Measurements from ENCODE around the gene ACAA2.

Gene ACAA2

DNA sequence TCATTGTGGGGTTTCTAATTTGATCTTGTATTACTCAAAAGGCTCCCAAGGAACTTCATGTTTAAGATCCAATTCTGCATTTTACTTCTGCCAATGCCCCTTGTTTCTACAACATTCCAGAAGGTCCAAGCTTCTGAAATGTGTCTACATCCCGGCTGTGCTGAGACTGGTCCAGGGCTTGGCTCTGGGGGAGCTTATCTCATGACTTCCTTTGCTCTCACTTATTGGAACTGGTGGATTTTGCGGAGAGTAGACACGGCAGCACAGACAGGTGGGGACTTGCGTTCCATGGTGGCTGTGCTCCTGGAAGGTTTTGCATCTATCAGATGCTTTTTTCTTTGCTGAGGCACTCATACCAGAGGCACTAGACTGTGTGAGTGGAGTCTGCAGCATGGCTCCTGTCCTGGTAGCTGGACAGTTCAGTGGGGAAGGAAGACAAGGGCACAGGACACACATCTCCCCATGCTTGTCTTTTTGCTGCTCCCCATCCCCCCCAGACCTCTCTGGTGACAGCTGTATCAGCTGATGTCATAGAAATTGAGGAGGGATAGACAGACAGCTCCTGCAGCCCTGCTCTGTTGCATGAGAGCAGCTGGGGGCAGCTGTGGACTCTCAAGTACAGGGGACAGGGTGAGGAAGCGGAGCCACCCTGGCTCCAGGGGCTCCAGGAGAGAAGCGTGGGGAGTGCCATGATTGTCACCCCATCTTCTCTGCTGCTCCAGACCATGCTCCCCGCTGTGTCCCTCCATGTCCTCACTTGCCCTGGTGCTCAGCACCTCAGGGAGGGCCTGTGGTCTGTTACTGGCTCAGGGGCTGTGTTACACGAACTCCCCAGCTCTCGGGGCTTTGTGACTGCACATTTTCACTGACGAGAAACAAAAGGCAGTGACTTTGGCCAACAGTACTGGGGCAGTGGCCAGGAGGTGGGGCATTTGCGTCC is 46.0 kb downstream of the ACAA2 start:
- no peak for DNase-seq (ENCODE audit: low read depth, low spot score)

DNA sequence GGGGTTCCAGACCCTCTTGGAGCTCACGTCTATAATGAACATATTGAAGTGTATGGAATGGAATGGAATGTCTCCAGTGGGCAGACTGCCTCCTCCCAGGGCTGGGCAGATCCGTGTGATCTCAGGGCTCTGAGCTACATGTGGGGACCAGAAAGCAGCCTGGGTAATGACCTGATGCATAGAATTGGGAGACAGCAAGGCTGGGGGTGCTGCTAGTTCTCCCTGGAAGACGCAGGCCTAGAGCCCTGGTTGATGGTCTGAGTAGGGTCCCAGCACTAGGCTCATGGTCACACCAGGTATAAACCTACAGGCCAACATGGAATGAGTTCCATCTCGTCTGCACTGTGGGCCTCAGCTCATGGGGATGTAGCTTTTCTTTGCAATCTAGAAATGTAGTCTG is 46.7 kb downstream of the ACAA2 start:
- DNase-seq (ENCODE audit: low read depth, low spot score): no peak

DNA sequence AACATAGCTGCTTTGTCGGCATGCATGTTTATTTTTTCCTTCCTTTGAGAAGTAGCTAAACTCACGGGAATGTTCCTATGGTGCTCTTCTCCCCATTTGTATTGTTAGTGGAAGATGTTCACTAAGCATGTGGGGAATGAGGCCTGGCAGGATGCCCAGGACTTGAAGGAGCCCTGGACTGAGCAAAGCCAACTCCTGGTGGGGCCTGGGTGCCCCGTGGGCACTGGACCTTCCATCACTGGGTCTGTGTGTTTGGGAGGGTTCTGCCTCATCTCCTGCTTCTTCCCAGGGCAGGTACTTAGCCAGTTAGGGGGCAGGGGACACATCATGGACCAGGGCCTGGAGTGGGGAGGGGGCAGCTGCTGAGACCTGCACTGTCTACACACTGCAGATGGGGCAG is 49.3 kb downstream of the ACAA2 start:
- no peak for DNase-seq (ENCODE audit: low read depth, low spot score)

DNA sequence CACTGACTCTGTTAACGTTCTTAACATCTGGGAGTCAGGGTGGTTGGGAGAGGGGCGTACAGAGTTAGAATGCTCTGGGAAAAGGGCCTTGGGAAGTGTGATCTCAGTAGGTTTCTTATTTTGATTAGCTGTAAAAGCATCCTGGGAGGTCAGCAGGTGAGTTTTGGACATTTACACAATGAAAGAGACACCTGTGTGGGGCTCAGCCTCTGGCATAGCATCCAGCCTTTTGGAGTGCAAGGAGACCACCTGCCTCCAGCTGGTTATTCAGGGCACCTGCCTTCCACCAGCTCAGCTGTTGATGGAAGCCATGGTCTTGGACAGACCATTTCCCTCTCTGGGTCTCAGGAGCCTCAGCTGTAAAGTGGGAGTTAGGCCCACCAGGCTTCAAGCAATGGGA is 49.7 kb downstream of the ACAA2 start:
- no peak for DNase-seq (ENCODE audit: low read depth, low spot score)

DNA sequence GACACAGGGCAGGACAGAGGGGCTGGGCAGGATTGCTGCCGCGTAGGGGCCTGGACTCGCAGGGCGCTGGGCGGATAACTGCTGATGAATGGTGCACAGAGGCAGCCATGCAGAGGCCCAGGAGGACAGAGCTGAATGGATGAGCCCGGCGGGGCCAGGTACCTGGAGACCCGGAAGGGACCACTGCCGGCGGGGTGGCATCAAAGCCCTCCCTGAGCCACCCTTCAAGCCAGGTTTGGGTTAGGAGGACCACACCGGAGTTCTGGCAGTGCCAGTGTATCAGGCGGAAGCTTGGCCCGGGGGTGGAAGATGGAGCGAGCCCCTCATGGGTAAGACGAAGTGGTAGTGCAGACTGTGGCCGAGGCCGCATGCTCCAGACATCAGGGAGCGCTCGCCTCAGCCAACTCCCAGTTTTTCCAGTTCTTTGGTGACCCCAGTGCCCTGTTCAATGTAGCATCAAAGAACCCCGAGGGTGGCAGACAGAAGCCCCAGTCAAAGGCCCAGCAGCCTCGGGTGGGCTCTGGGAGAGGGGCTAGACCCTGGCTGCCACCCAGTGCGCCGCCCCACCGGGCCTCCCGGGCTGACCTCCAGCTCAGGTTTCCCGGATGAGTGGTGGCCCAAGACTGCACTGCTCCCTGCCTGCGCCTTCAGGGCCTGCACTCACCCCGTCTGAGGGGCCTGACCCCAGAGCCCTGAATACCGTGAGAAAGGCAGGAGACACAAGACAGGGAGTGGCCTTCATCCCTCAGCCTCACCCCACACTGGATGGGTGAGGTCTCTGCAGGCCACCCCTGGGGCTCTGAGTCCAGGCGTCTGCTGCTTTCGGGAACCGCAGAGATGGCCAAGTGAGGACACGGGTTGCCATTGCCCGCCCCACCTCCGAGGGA is 50.9 kb downstream of the ACAA2 start:
- no peak for DNase-seq (ENCODE audit: low read depth, low spot score)

DNA sequence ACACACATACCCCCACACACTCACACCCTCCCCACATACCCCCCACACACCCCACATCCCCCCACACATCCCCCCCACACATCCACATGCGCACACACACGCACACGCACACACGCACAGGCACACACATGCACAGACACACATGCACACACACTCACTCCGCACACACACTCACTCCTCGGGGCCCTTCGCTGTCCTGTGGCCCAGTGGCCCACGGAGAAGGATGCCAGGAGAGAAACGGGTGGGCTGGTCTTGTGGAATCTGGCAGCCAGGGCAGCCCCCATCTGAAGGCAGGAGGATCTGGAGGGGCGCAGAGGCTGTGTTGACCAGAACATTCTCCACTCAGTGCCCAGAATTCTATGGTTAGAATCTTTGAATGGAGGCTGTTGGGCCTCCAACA is 51.6 kb downstream of the ACAA2 start:
- no peak for DNase-seq (ENCODE audit: low read depth, low spot score)

DNA sequence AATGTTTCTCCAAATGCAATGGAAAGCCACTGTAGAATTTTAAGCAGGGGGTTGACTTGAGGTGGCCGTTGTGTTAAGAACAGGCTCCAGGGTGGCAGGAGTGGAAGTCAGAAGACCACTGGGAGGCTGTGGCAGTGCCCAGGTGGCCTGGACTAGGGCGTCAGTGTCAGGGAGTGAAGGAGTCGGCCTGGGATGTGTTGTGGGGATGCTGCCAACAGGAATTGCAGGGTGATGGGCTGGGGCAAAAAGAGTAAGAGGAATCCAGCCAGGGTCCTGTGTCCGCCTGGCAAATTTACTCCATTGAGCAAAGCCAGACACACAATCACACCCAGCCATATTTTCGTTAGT is 55.1 kb downstream of the ACAA2 start:
- DNase-seq (ENCODE audit: low read depth, low spot score): no peak

DNA sequence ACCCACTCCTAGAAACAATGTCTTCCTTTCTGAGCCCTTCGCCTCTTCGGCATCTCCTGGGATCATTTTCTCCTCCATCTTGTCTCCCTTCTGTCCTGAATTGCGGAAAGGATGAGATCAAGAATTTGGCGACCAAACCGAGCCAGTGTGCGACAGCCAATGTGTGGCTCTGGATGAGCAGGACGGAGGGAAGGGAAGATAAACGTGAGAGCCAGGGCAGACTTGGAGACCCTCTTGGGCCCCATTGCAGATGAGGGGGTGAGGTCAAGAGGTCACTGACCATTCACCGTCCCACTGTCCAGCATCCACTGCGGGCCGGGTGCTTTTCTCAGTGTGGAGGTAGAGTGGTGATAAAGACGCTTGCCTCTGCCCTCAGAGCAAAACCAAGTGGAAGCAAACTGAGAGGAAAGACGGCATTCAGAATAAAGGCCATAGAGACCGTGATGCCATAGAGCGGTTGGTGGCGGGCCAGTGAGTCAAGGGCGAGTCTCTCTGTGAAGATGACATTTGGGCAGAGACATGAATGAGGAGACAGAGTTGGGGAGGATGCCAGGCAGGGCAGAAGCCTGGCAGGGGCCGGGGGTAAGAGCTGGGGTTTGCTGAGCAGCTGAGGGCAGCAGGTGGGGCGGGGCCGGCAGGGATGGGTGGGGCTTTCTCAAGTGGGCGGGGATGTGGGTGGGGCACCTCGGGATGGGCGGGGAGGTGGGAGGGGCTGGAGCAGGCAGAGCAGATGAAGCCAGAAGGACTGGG is 55.6 kb downstream of the ACAA2 start:
- DNase-seq (ENCODE audit: low read depth, low spot score): no peak

DNA sequence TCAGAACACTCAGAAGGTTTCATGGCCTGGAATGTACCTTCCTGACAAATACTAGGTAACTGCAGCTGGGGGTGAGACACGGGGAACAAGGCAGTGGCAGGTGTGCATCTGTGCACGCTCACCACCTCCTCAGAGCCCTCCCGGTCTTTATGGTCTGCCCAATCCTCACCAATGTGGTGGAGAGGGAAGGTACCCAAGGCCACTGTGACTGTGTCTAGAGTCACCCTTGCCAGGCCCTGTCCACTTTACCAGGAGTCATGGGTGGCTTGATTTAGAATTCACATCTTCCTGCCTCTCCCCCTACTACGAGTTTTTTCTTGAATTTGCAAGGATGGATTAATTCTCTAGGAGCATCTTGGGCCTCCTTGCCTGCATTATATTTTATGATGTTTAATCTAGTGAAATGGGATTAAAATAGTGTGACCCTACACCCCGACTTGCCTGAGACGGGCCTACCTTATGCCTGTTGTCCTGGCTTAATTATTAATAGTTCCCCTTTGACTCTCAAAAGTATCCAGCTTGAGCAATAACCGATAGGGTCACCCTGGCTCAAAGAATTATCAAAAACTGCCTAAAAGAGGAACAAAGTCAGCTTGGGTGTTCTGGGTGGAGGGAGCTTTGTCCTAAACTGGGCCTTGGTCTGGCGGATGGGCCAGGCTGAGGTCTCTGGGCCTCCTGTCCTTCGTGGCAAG is 56.5 kb downstream of the ACAA2 start:
- no peak for DNase-seq (ENCODE audit: low read depth, low spot score)

DNA sequence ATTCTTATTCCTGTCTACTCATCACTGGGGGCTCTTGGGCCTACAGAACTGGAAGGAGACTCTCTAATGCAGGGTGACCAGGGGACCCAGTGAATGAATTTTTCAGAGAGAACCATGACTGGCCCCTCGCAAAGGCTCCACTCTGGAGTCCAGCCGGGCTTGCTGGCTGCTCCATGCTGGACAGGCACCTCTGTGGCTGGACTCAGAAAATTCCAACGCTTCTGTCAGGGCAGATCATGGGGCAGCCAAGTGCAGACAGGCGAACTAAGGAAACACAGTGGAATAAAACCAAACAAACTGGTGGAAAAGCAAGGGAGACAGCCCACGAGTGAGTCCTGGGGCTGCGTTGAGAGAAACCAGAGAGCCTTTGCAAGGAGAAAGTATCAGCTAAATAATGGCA is 57.2 kb downstream of the ACAA2 start:
- DNase-seq (ENCODE audit: low read depth, low spot score): no peak

DNA sequence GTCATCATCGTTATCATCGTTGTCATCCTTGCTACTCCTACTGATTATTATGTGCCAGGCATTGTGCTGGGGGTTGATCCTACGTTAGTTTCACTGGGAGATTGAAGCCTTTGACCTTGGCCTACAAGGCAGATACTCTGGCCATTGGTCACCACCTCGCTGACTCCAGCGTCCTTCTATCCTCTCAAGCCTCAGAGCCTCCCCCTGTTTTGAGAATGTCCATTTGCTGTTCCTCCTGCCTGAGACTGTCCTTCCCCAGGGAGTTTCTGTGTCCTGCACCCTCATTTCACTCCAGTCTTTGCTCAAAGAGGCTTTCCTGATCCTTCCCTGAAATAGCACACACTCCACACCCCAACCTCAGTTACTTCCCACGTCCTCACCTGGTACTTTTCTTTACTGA is 57.8 kb downstream of the ACAA2 start:
- DNase-seq (ENCODE audit: low read depth, low spot score): no peak

DNA sequence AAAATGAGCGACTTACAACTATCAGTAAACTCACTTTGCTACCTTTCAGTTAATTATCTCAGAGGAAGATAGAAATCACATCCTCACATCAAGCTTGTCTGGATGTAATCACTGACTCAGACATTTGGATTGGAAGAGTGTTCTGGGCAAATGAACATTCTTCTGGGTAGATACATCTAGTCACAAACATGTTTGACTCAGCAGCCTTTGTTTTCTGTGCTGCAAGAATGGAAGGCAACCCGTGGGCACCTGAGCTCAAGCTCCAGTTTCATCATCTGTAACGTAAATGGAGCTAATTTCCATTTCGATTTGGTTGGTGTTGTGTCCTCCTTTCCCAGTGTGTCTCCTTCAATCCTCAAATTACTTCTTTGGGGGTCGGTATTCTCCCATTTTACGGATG is 58.5 kb downstream of the ACAA2 start:
- no peak for DNase-seq (ENCODE audit: low read depth, low spot score)

DNA sequence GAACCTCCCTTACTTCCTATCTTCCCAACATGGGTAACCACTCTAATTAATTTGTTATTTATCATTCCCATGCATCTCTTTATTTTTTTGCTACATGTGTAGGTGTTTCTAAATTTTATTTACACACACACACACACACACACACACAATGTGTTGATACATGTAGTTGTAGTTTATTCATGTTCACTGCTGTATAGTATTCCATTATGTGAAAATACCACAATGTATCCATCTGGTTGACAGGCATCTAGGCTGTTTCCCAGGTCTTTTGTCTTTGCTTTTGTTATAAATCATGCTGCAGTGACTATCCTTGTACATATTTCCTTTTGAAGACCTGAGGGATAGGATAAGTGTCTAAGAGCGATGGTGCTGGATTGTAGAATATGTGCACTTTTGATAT is 59.7 kb downstream of the ACAA2 start:
- no peak for DNase-seq (ENCODE audit: low read depth, low spot score)

DNA sequence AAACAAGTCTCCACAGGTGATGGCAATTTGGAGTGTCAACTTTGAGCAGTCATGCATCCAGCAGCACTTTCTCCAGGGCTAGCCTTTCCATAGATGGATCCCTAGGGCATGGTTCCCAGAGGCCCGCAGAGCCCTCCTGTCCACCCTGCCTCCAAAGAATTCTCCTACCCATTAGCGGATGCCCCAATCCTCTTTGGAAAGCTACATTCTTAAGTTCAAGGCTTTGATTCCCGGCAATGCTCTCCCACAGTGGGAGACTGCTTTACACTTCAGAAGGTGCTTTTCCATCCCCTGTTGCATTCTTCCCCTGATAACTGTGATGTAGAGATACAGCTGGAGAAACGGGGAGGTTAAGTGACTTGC is 61.3 kb downstream of the ACAA2 start:
- DNase-seq (ENCODE audit: low read depth, low spot score): no peak

DNA sequence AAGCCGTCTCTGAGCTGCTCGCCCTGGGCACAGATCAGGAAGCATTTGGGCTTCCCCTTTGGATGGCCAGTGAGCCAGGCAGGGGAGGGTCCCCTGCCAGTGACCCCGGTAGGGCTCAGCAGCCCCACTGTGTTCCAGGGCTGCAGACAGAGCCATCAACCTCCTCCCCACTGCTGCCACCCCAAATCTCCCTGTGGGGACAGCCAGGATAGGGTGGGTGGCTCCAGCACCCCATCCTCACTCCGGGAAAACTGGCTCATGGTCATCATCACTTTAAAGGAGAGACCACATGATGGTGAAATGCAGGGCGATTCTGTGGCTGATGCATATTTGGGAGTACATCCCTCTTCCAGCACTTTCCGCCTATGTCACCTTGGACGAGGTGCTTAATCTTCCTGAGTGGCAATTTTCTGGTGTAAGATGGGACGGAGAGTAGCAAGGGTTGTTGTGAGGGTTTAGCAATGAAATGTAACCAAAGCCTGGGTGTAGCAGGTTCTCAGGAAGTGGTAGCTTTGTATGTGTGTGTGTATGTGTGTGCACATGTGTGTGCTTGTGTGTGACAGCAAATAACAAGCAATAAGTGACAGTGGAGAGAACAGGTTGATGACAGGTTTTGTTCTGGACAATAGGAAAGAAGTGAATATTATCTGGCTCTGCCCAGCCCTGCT is 61.8 kb downstream of the ACAA2 start:
- no peak for DNase-seq (ENCODE audit: low read depth, low spot score)

DNA sequence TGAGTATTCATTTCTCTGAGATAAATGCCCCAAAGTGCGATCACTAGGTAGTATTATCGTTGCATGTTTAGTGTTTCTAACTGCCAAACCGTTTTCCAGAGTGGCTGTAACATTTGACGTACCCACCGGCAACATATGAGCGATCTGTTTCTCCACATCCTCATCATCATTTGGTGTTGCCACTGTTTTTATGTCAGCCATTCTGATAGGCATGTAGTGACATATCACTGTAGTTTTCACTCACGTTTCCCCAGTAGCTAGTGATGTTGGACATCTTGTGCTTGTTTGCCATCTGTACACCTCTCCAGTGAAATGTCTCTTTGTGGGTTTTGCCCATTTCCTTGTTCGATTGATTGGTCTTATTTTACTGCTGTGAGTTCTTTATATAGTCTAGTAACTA is 63.8 kb downstream of the ACAA2 start:
- no peak for DNase-seq (ENCODE audit: low read depth, low spot score)

DNA sequence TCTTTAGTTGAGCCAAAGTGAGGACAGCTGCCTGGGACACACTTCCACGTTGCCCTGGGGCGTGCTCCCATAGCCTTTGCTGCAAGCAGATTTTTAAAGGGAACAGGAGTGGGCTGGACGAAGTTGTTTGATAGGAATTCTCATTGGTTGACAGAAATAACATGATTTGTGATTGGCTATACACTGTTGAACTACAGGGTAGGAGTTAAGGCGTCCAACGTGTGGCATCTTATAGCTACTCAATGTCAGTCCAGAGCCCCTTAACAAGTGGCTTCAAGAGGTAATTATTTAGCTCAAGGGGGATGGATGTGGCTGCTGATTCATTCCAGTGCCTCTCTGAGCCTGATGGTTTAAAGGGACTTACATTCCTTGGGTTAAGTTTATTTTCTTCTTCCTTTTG is 65.5 kb downstream of the ACAA2 start:
- no peak for DNase-seq (ENCODE audit: low read depth, low spot score)

DNA sequence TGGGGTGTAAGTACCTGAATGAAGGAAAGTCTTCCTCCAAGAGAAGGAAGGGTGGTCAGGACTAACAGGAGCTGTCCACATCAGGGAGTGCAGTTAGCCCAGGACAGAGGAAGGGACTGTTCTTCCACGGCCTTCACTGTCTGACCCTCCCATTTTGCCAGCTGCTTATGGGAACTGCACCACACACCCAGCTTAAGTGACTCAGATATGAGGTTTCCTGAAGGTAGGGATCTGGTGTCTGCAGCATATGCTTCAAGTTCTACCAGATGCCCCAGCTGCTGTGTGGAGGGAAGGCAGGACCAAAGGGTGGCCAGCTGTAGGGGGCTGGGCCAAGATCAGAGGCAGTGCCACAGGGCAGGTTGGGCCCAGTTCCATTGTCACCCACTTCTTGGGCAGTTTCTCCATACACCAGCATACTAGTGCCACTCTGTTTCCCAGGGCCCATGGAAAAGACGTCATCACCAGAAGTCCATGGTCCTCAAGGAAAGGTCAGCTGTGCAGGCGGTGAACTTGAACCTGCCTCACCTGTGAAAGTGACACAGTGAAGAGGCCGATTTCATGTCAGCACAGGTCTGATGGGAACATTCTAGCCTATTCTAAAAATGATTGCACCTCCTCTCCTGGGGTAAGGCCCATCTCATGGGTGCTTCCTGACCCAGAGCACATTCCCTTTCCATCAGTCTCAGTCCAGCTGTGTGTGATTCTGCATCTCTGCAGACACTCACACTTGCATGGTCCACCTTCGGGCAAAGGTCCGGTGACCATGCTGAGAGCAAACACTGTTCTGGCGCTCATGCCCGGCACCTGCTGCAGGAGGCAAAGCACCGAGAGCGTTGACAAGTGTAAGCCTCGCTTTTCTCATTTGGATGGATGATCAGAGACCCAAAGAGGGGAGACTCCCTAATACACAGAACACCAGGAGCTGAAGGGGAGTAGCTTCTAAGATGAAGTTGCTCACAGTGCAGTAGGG is 68.0 kb downstream of the ACAA2 start:
- DNase-seq (ENCODE audit: low read depth, low spot score): no peak

DNA sequence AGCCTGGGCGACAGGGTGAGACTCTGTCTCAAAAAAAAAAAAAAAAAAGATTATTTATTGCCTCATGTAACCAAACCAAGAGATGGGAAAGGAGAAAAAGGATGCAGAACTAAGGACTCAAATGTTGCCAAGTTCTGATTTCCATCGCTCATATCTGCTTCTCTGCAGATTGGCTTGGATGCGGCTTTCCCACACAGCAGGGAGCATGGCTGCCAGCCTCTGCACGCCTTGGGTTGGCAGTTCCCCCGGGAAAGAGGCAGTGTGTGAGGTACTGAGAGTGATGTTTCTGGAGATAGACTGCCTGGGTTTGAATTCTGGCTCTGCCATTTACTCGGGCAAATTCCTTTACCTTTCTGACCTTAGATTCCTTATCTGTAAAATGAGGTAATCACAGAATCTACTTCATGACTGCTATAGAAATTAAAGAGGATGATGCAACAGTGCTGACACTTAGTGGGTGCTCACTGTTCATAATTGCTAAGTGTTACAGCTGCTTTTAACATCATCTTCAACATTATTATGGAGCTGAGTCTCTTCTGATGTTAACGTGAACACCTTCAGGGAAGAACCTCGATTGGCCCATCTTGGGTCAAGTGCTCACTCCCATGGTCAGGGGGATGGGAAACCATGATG is 68.8 kb downstream of the ACAA2 start:
- no peak for DNase-seq (ENCODE audit: low read depth, low spot score)
